Naive thymus-derived CD4-positive, alpha-beta T cell (primary cell): ENCODE data around the gene ESPN. TPM values are rescaled to one million over a fixed set of nuclear protein-coding genes. Genes with fewer than 3 reads are reported as not detected.

Experiments
- ATAC-seq: fragments of 150-1000 bp; cut with Tn5 transposase; 2 replicates; pipeline ENCODE4 v1.10.0; 2021; ENCODE audit warnings: mild to moderate bottlenecking, moderate library complexity
- CTCF ChIA-PET: fragments of 350-600 bp; sonication (Branson Sonifier 250); formaldehyde crosslinking; loops from one replicate; lab custom pipeline; 2021; ENCODE audit warnings: antibody characterized with exemption; lab: Charles Lee
- POLR2A ChIA-PET: fragments of 350-600 bp; sonication (Branson Sonifier 250); formaldehyde crosslinking; loops from one replicate; lab custom pipeline; 2021; ENCODE audit warnings: antibody characterized with exemption, inconsistent platforms; lab: Charles Lee
- DNase-seq, 9 donors: peaks; one replicate each; pipeline versions ENCODE4 v3.0.0 to v3.0.0-alpha.2; 2020 to 2022; ENCODE audit warnings: mixed read lengths in 1 of 9
- H3K27ac ChIP-seq: one replicate; pipeline ENCODE4 v1.7.0; 2013; ENCODE audit warnings: mild to moderate bottlenecking, low read depth, low read length, moderate library complexity
- H3K27me3 ChIP-seq, 2 donors: one replicate each; pipeline ENCODE4 v1.7.0; 2013; ENCODE audit warnings: low read length in 2 of 2, mild to moderate bottlenecking in 2 of 2, moderate library complexity in 2 of 2; ENCODE audit not compliant: control insufficient read depth in 2 of 2, insufficient read depth in 2 of 2
- H3K36me3 ChIP-seq, 3 experiments: 1 replicate in 2 of 3; 2 replicates in 1 of 3; pipeline ENCODE4 v1.7.0; 2013; ENCODE audit warnings: low read length in 3 of 3, mild to moderate bottlenecking in 3 of 3, moderate library complexity in 1 of 3; ENCODE audit not compliant: insufficient read depth in 3 of 3, control insufficient read depth in 2 of 3
- H3K4me1 ChIP-seq, 2 donors: one replicate each; pipeline ENCODE4 v1.7.0; 2013; ENCODE audit warnings: low read length in 2 of 2, mild to moderate bottlenecking in 2 of 2, moderate library complexity in 1 of 2; ENCODE audit not compliant: control insufficient read depth in 2 of 2, insufficient read depth in 2 of 2
- H3K4me3 ChIP-seq: 2 replicates; pipeline ENCODE4 v1.7.0; 2013; ENCODE audit warnings: mild to moderate bottlenecking, low read length
- H3K9me3 ChIP-seq, 3 experiments: 1 replicate in 2 of 3; 2 replicates in 1 of 3; pipeline ENCODE4 v1.7.0; 2013; ENCODE audit warnings: low read length in 3 of 3; ENCODE audit not compliant: control insufficient read depth in 2 of 3
- H3K27ac Mint-ChIP-seq, 9 donors: one replicate each; pipeline ENCODE4 v1.8.0; 2020 to 2022; ENCODE audit warnings: mixed read lengths in 9 of 9, mild to moderate bottlenecking in 8 of 9, moderate library complexity in 5 of 9, inconsistent platforms in 2 of 9
- H3K27me3 Mint-ChIP-seq, 5 donors: one replicate each; pipeline ENCODE4 v1.8.0; 2021 to 2022; ENCODE audit warnings: mixed read lengths in 5 of 5, mild to moderate bottlenecking in 1 of 5
- H3K36me3 Mint-ChIP-seq, 5 donors: one replicate each; pipeline ENCODE4 v1.8.0; 2020 to 2022; ENCODE audit warnings: mixed read lengths in 5 of 5, mild to moderate bottlenecking in 3 of 5, inconsistent platforms in 1 of 5
- H3K4me1 Mint-ChIP-seq, 7 donors: one replicate each; pipeline ENCODE4 v1.8.0; 2020 to 2022; ENCODE audit warnings: mixed read lengths in 7 of 7, mild to moderate bottlenecking in 3 of 7, inconsistent platforms in 1 of 7
- H3K4me3 Mint-ChIP-seq, 10 donors: one replicate each; pipeline ENCODE4 v1.8.0; 2020 to 2022; ENCODE audit warnings: mild to moderate bottlenecking in 10 of 10, mixed read lengths in 10 of 10, moderate library complexity in 6 of 10, inconsistent platforms in 2 of 10
- H3K9me3 Mint-ChIP-seq, 11 donors: one replicate each; pipeline ENCODE4 v1.8.0; 2020 to 2022; ENCODE audit warnings: mixed read lengths in 11 of 11, mild to moderate bottlenecking in 4 of 11, inconsistent platforms in 1 of 11, moderate library complexity in 1 of 11
- intact Hi-C, 2 donors: fragments of 100-400 bp; cut with micrococcal nuclease; formaldehyde crosslinking; loops; one replicate each; pipeline ENCODE4 v1.15.1; 2023
- polyA plus RNA-seq, 2 donors: library from polyadenylated mRNA; unstranded; fragments of 300-500 nt; fragmentation: Illumina TruSeq; gene quantifications; one replicate each; pipeline ENCODE4 v1.2.3, GENCODE V29; 2021
- total RNA-seq, 6 experiments: library from RNA in 5 of 6; stranded (reverse) in 5 of 6; gene quantifications; 1 replicate in 5 of 6; 2 replicates in 1 of 6; pipeline ENCODE4 v1.2.3 and lab custom pipeline; 2021 to 2026

The ESPN gene
- total and polyA plus RNA-seq, 7 experiments from 2014 or later = 0.40 to 2.9 (median 2.1) TPM

DNA sequence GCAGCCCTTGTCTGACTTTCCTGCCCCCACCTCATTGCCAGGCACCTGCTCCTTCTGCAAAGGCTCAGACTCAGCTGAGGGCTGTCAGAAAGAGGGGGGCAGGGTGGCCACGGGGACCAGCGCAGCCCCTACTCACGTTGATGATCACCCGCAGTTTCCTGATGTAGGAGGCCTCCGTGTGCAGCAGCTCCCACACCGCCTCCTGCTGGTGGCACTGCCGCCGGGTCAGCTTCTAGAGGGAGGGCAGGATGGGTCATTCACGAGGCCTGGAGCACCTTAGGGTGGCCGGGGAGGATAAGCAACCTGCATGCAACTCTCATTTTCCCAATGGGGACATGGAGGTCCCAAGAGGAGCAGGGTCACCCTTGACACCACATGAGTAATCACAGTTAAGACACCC, 47.8 kb downstream of the ESPN start:
- Mint-ChIP-seq H3K27me3 (no peaks in the 10 kb centered on the region), H3K4me3 (peak overlapping the region in 1 of 10 donors; percentile 53), H3K9me3 (no peaks in the 10 kb centered on the region), H3K36me3 (no peaks in the 10 kb centered on the region), H3K27ac (no peak overlapping the region), H3K4me1 (peaks cover 0 to 7% (median 4%) of the 10 kb centered on the region in 7 donors)
- ChIA-PET POLR2A (interaction anchor here (1.0 to 1.9 kb wide), 3 partner anchors 12 to 14 kb away, joined by 3 to 19 read pairs (median 4); no protein-coding TSS in a partner anchor), CTCF (interaction anchor here (0.7 to 2.1 kb wide), 6 partner anchors 13 to 174 kb away, joined by 3 to 15 read pairs (median 4); no protein-coding TSS in a partner anchor)
- H3K4me1 ChIP-seq = peaks cover 0 to 6% of the 10 kb centered on the region in 2 donors
- H3K9me3 ChIP-seq = no peaks in the 10 kb centered on the region
- H3K27ac ChIP-seq = no peak overlapping the region
- H3K4me3 ChIP-seq = no peak overlapping the region
- no peaks in the 10 kb centered on the region for H3K36me3 ChIP-seq
- DNase-seq = no peak
- no peak for ATAC-seq
- intact Hi-C loops = no loop called here
- H3K27me3 ChIP-seq = no peaks in the 10 kb centered on the region

DNA sequence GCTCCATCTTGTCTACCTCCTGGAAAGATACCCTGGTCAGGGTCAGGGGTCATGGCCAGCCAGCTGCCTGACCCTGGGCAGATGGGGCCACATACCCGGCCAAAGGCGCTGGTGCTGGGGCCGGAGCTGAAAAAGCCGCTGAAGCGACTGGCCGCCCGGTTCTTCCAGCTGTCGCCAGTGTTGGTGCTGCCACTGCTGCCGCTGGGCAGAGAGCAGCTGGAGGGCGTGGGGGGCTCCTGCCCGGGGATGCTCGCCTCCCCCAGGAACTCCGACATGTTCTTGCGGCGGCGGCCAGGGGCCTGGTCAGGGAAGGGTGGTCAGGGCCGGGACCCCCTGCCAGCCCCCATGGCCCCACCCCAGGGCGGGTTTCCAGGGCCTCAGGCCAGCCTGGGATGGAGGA, 48.6 kb downstream of the ESPN start:
- ChIA-PET POLR2A (interaction anchor here (0.8 to 1.9 kb wide), 2 partner anchors 13 to 18 kb away, joined by 3 to 19 read pairs; no protein-coding TSS in a partner anchor), CTCF (interaction anchor here (0.6 to 2.1 kb wide), 9 partner anchors 13 to 105 kb away, joined by 3 to 15 read pairs (median 4); no protein-coding TSS in a partner anchor)
- Histone ChIP-seq H3K27me3 (no peaks in the 10 kb centered on the region), H3K4me1 (peaks cover 0 to 6% of the 10 kb centered on the region in 2 donors), H3K27ac (no peak overlapping the region), H3K36me3 (no peaks in the 10 kb centered on the region), H3K4me3 (no peak overlapping the region), H3K9me3 (no peaks in the 10 kb centered on the region)
- ATAC-seq = no peak
- intact Hi-C loops = no loop called here
- no peak overlapping the region for H3K4me3 Mint-ChIP-seq
- no peak overlapping the region for H3K27ac Mint-ChIP-seq
- H3K4me1 Mint-ChIP-seq = peaks cover 0 to 7% (median 2%) of the 10 kb centered on the region in 7 donors
- DNase-seq = no peak
- H3K27me3 Mint-ChIP-seq = no peaks in the 10 kb centered on the region
- H3K36me3 Mint-ChIP-seq = no peaks in the 10 kb centered on the region
- H3K9me3 Mint-ChIP-seq = no peaks in the 10 kb centered on the region

DNA sequence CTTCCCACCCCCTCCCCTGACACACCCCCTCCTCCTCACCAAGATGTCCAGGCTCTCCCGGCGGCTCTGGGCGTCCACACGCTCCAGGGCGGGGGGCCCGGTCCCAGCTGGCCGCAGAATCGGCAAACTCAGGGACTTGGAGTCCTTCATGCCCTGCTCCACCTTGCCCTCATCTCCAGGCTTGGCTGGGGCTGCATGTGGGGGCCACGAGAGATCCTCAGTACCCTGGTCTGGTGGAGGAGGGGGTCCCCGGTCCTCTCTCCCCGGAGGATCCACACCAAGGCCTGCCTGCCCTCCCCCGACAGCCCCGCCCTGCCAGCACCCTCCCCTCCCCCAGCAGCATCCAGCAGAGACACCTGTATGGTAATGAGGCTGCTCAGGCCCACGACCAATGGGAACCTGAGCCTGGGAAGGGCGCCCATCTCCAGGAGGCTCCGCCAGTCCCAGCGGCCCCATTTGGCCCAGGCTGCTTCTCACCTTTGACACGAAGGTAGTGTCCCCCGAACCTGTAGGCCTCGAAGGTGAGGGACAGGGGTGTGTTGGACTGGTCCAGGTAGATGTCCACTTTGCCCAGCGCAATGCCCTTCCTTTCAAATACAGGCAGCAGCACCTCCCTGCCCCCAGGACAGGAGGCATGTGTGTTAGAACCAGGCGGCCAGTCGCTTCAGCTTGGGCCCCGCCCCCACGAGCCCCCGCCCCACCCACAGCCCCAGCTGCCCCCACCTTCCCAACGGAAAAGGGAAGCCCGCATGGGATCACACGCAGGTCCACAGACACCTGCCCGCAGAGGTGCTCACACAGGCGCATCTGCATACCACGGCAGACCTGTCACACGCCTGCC, 49.6 kb downstream of the ESPN start:
- H3K27me3 Mint-ChIP-seq = peaks cover 0 to 3% (median 0%) of the 10 kb centered on the region in 5 donors

DNA sequence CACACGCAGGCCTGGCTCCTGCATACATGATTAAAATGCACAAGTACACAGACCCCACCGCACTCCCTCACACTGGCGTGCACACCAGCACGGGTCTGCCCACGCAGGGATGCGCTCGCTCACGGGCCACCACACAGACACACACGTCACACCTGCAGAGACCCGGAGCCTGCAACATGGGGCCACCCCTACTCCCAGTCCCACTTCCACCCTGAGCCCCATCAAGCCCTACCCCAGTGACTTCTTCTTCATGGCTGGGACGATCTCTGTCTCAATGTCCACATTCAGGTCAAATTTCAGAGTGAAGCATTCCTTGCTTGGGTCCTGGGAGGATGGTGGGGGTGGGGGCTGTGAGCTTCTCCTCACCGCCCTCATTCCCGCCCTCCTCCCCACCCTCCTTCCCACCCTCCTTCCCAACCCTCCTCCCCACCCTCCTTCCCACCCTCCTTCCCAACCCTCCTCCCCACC, 50.3 kb downstream of the ESPN start:
- H3K27me3 ChIP-seq = no peaks in the 10 kb centered on the region
- ATAC-seq (no peak), DNase-seq (no peak)
- no peak overlapping the region for H3K27ac ChIP-seq
- Mint-ChIP-seq H3K36me3 (no peaks in the 10 kb centered on the region), H3K27ac (no peak overlapping the region), H3K9me3 (no peaks in the 10 kb centered on the region), H3K4me1 (peaks cover 0 to 7% (median 2%) of the 10 kb centered on the region in 7 donors), H3K4me3 (no peak overlapping the region), H3K27me3 (peaks cover 0 to 3% (median 0%) of the 10 kb centered on the region in 5 donors)
- H3K4me1 ChIP-seq = peaks cover 0 to 6% of the 10 kb centered on the region in 2 donors
- ChIA-PET POLR2A (interaction anchor here (1.8 to 2.1 kb wide), 2 partner anchors 12 to 14 kb away, joined by 7 to 8 read pairs; no protein-coding TSS in a partner anchor), CTCF (interaction anchor here (2.4 kb wide), 1 partner anchor 20 kb away, joined by 13 read pairs; no protein-coding TSS in a partner anchor)
- no peaks in the 10 kb centered on the region for H3K9me3 ChIP-seq
- H3K36me3 ChIP-seq = no peaks in the 10 kb centered on the region
- no peak overlapping the region for H3K4me3 ChIP-seq
- intact Hi-C loops = loop anchor here (1.0 to 5.0 kb wide), 10 partner anchors 10 to 229 kb away; no protein-coding TSS in a partner anchor

More for the DNA sequence above, 49.6 kb downstream of the ESPN start:
- H3K9me3 Mint-ChIP-seq = no peaks in the 10 kb centered on the region
- H3K4me3 ChIP-seq = no peak overlapping the region
- H3K27ac ChIP-seq = no peak overlapping the region
- H3K27ac Mint-ChIP-seq = no peak overlapping the region
- CTCF ChIA-PET = interaction anchor here (1.2 to 1.7 kb wide), 3 partner anchors 12 to 25 kb away, joined by 4 to 5 read pairs (median 5); no protein-coding TSS in a partner anchor
- no peak overlapping the region for H3K4me3 Mint-ChIP-seq
- H3K27me3 ChIP-seq = no peaks in the 10 kb centered on the region
- H3K36me3 Mint-ChIP-seq = no peaks in the 10 kb centered on the region
- POLR2A ChIA-PET = interaction anchor here (1.8 to 2.1 kb wide), 3 partner anchors 12 to 14 kb away, joined by 7 to 19 read pairs (median 8); no protein-coding TSS in a partner anchor
- ATAC-seq = no peak
- intact Hi-C loops = loop anchor here in 1 of 2 donors (2.0 kb wide), 2 partner anchors 29 to 227 kb away; no protein-coding TSS in a partner anchor
- H3K9me3 ChIP-seq = no peaks in the 10 kb centered on the region
- H3K36me3 ChIP-seq = no peaks in the 10 kb centered on the region
- peaks cover 0 to 7% (median 2%) of the 10 kb centered on the region in 7 donors for H3K4me1 Mint-ChIP-seq
- peaks cover 0 to 6% of the 10 kb centered on the region in 2 donors for H3K4me1 ChIP-seq
- DNase-seq = no peak

DNA sequence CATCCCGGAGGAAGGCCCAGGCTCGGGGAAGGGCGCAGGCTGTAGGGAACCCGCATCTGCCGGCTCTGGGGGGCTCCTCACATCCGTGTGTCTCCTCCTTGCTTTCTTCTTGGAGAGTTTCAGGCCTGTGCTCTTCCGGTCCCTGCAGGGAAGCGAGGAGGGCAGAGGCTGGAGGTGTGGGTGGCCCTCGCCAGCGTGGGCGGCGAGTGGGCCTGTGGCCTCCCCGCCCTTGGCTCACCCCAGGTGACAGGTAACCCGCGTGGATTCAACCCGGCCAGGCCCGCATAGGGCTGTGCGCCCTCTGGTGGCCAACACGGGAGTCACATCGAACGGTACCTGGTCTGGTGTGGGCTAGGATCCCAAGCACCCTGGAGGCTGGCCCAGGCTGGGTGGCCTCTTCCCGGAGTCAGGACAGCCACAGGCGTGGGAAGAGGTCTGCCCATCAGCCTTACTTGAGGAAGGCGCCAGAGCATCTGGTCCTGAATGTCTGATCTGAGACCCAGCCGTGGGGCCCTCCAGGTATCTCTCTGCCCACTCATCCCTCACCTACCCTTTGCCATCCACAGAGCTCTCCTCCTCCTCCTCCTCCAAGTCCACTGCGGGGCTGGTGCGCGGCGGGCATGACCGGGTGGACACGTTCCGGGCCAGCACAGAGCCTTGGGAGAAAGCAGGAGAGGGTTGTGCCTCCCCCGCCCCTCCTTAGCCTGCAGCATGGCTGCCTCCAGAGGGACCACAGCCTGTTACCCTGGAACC, 51.0 kb downstream of the ESPN start:
- DNase-seq = peak; percentile 69 to 90 (median 77)
- Histone ChIP-seq H3K36me3 (no peaks in the 10 kb centered on the region), H3K27ac (no peak overlapping the region), H3K27me3 (no peaks in the 10 kb centered on the region), H3K9me3 (no peaks in the 10 kb centered on the region), H3K4me3 (no peak overlapping the region), H3K4me1 (peaks cover 0 to 6% of the 10 kb centered on the region in 2 donors)
- Mint-ChIP-seq H3K27me3 (peaks cover 0 to 3% (median 0%) of the 10 kb centered on the region in 5 donors), H3K4me3 (no peak overlapping the region), H3K27ac (peak overlapping the region in 1 of 9 donors; percentile 22), H3K4me1 (peaks cover 0 to 7% (median 2%) of the 10 kb centered on the region in 7 donors), H3K9me3 (no peaks in the 10 kb centered on the region), H3K36me3 (no peaks in the 10 kb centered on the region)
- ChIA-PET CTCF (interaction anchor here (0.7 to 4.2 kb wide), 11 partner anchors 14 to 216 kb away, joined by 3 to 19 read pairs (median 4); no protein-coding TSS in a partner anchor), POLR2A (interaction anchor here (1.8 to 2.1 kb wide), 2 partner anchors 13 to 15 kb away, joined by 7 to 8 read pairs; no protein-coding TSS in a partner anchor)
- intact Hi-C loops = loop anchor here (1.0 to 5.0 kb wide), 10 partner anchors 10 to 229 kb away; no protein-coding TSS in a partner anchor
- ATAC-seq = peak; percentile 97
